Measurements from ENCODE around the gene NTM.

DNA sequence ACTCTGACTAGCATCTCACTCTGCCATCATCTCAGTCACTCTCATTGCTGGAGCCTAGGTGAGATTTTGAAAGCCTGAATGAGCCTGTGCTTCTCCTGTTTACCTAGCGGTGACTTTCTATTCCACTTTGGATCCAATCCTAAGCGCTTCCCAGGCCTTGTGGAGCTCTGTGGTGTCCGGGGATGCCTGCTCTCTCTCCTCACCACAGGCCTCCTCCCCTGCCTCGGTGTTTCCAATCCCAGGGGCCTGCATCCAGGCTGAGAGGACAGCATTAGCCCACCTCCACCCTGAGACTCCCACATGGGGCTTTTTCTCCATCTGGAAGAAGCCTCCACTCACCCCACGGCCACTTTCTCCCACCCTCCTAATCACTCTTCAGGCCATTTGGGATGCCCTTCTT lies 380.3 kb downstream of the NTM start:
- TF ChIP-seq CTCF (IDR thresholded peaks at IDR 0.05) (no peak), POLR2AphosphoS5 (IDR thresholded peaks at IDR 0.05) (no peak), POLR2A (IDR thresholded peaks at IDR 0.05) (no peak)

Data from breast epithelium (tissue), 3 donors.